Measurements from ENCODE around the gene SYT6. TPM values are rescaled to one million over a fixed set of nuclear protein-coding genes. Genes with fewer than 3 reads are reported as not detected.

SYT6 gene
- total and polyA plus RNA-seq, 3 donors from 2014 or later: 0.43 to 0.78 (median 0.71) TPM

DNA sequence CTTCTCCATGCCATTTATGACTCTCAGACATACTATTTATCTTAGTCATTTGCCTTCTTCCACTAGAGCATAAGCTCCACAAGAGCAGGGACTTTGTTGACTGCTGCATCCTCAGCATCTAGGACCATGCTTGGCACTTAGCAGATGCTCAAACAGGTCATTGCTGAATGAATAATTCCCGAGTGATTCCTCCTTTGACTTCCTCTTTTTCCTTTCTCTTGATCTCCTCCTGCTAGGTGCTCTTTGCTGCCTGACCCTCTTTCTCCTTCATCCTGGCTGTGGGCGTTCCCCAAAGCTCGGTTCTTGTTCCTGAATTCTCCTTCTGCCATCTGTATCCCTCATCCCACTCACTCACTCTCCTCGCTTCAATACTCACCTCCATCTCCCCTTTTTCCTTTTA is 23.5 kb downstream of the SYT6 start:
- no peak for TF ChIP-seq POLR2A (IDR thresholded peaks at IDR 0.05)
- TF ChIP-seq, protein P1, sequence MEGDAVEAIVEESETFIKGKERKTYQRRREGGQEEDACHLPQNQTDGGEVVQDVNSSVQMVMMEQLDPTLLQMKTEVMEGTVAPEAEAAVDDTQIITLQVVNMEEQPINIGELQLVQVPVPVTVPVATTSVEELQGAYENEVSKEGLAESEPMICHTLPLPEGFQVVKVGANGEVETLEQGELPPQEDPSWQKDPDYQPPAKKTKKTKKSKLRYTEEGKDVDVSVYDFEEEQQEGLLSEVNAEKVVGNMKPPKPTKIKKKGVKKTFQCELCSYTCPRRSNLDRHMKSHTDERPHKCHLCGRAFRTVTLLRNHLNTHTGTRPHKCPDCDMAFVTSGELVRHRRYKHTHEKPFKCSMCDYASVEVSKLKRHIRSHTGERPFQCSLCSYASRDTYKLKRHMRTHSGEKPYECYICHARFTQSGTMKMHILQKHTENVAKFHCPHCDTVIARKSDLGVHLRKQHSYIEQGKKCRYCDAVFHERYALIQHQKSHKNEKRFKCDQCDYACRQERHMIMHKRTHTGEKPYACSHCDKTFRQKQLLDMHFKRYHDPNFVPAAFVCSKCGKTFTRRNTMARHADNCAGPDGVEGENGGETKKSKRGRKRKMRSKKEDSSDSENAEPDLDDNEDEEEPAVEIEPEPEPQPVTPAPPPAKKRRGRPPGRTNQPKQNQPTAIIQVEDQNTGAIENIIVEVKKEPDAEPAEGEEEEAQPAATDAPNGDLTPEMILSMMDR (IDR thresholded peaks at IDR 0.05): no peak
- H3K36me3 ChIP-seq (ENCODE audit: low read depth, missing control alignments): no peaks in the 10 kb centered on the region
- H3K9me3 ChIP-seq: no peaks in the 10 kb centered on the region
- H3K4me3 ChIP-seq: no peak overlapping the region
- no peaks in the 10 kb centered on the region for H3K4me1 ChIP-seq
- H3K27me3 ChIP-seq: no peaks in the 10 kb centered on the region
- 84 to 88% methylated on average over 4 of the region's 4 CpGs for WGBS, 2 donors
- DNase-seq: no peak
- intact Hi-C loops (cut with DNase I; ENCODE audit: low total_unique reads): no loop called here
- H3K27ac ChIP-seq: no peak overlapping the region

DNA sequence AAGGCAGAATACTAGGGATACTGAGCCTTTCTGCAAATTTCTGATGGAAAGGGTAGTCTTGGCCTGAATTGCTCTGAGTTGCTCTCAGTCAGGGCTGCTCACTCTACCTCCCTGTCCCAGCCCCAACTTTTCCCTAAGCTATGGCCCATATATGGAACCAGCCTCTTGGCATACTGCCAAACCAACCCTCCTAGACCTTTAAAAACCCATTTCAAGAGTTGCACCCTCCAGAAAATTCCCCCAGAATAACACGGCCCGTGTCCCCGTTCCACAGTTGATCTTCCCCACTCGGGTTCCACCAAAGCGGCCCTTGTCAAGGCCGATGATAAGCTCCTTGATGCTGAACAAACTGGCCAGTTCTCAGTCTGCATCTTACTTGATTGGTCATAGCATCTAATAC is 25.4 kb downstream of the SYT6 start:
- no peaks in the 10 kb centered on the region for H3K4me1 ChIP-seq
- intact Hi-C loops (cut with DNase I; ENCODE audit: low total_unique reads): no loop called here
- no peak overlapping the region for H3K27ac ChIP-seq
- no peaks in the 10 kb centered on the region for H3K27me3 ChIP-seq
- no peak overlapping the region for H3K4me3 ChIP-seq
- TF ChIP-seq, protein P1 (IDR thresholded peaks at IDR 0.05): no peak
- no peak for TF ChIP-seq POLR2A (IDR thresholded peaks at IDR 0.05)
- H3K9me3 ChIP-seq: no peaks in the 10 kb centered on the region
- DNase-seq: no peak
- WGBS, 2 donors: 85 to 86% methylated on average over 6 of the region's 6 CpGs
- no peaks in the 10 kb centered on the region for H3K36me3 ChIP-seq (ENCODE audit: low read depth, missing control alignments)

DNA sequence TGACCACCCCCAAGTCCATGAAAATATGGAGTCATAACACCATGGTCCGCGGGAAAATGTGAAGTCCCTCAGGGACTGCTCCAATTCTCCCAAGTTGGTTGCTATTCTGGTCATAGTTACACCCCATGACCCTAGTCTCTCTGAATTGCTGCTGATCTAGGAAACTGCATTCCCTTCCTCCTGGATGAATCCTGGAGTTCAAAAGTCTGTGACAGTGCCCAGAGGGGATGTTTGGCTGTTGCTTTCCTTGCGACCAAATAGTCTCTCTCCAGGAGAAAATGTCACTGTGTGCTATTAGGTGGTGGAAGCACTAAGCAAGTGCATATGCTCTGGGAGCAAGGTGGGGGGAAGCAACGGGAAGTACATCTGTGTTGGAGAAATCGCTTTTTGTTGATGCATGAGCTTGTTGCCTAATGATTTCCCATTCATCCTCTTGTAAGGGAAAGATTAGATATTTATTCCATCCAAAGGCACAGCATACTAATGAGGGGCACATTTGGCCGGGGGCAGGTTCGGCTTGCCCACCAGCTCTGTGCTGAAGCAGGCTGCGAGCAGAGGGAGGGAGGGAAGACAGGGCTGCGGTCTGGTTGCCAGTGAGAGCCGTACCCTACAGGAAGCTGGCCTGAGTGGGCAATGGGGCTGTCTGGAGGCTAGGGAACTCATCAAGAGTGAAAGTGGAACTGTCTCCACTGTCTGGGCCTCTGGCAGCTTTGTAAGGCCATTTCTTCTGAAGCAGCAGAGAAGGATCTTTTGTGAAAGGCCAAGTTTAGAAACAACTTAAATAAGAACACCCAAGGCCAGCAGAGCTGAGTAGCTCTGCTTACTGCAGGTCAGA is 27.2 kb downstream of the SYT6 start:
- Histone ChIP-seq H3K36me3 (ENCODE audit: low read depth, missing control alignments) (no peaks in the 10 kb centered on the region), H3K9me3 (no peaks in the 10 kb centered on the region), H3K27me3 (no peaks in the 10 kb centered on the region), H3K4me3 (no peak overlapping the region), H3K4me1 (no peaks in the 10 kb centered on the region), H3K27ac (no peak overlapping the region)
- no peak for DNase-seq
- TF ChIP-seq, protein P1 (IDR thresholded peaks at IDR 0.05): no peak
- no peak for TF ChIP-seq POLR2A (IDR thresholded peaks at IDR 0.05)
- 79 to 80% methylated on average over 10 of the region's 10 CpGs for WGBS, 2 donors
- intact Hi-C loops (cut with DNase I; ENCODE audit: low total_unique reads): no loop called here

DNA sequence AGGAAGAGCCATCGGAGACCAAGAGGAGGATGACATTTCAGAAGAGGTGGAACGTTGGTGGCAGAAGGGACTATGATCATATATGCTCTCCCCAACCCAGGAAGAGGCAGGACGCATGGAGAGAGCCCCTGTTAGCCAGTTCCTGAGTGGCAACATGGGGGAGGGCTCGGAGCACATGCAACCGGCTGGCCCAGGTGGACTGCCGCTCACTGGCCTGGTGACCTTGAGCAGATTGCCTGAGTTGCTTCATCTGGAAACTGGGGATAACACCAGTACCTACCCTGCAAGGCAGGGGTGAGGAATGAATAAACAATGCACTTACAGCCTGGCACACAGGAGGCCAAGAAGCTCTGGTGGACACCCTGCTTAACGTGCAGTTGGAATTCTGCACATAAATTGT is 29.0 kb downstream of the SYT6 start:
- no peaks in the 10 kb centered on the region for H3K36me3 ChIP-seq (ENCODE audit: low read depth, missing control alignments)
- no peaks in the 10 kb centered on the region for H3K27me3 ChIP-seq
- no peak overlapping the region for H3K27ac ChIP-seq
- no peak overlapping the region for H3K4me3 ChIP-seq
- H3K9me3 ChIP-seq: no peaks in the 10 kb centered on the region
- intact Hi-C loops (cut with DNase I; ENCODE audit: low total_unique reads): no loop called here
- 89 to 92% methylated on average over 7 of the region's 7 CpGs for WGBS, 2 donors
- DNase-seq: no peak
- TF ChIP-seq, protein P1 (IDR thresholded peaks at IDR 0.05): no peak
- TF ChIP-seq POLR2A (IDR thresholded peaks at IDR 0.05): no peak
- no peaks in the 10 kb centered on the region for H3K4me1 ChIP-seq

Measured in testis (tissue), 3 donors.